HG03460 (cell line): Measurements from ENCODE around the gene SCN3A.

Experiments
- ATAC-seq: cut with Tn5 transposase; IDR thresholded peaks from one replicate; pipeline ENCODE4 v1.9.1; 2021; ENCODE audit not compliant: unreplicated experiment

The SCN3A gene

GRCh38 chr2:165113414-165113813 lies 90.4 kb downstream of the SCN3A start:
- ATAC-seq, result no peak

- no peak for ATAC-seq
These were observed 91.1 kb downstream of the SCN3A start for GRCh38 chr2:165112789-165113188.

GRCh38 chr2:165112133-165112573 lies 91.7 kb downstream of the SCN3A start:
- no peak for ATAC-seq

DNA sequence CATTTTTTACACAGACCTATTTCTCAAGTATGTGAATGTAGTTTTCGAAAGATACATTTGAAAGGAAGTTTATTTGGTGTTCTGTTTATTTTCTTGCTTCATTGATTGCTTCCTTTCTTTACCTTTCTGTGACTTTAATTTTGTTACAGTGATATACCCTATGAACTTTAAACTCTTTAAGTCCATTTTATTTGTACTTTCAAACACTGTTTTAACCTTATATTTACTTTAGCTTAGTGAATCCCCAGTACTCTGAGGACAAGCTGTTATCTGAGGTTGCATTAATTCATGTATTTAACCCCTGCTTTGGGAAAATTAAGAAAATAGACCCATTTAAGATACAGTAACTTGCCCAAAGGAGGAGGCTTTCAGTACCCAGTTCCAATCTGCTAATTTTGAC lies 93.5 kb downstream of the SCN3A start:
- no peak for ATAC-seq

DNA sequence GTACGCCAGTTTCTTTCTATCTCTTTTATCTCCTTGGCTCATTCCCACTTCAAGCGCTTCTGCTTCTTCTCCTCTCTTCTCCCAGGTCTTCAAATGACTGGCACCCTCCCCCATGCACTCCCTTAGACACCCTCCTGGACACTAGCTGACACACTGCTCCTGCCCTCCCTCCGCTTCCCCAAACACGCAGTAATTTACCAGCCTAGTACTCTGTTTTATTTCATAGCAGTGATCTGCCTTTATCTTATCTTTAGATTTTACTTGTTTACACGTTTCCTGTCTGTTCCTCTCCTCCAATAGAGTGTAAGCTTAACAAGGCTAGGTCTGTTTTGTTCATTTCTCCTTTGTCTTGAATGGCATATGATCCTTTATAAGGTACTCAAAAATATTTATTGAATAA lies 93.9 kb downstream of the SCN3A start:
- ATAC-seq, result no peak

- no peak for ATAC-seq
These were observed 97.9 kb downstream of the SCN3A start for GRCh38 chr2:165105926-165106325.

- ATAC-seq, result no peak
These were observed 115.6 kb downstream of the SCN3A start for GRCh38 chr2:165087933-165088901.

- no peak for ATAC-seq
These were observed 117.5 kb downstream of the SCN3A start for GRCh38 chr2:165086337-165086736.

DNA sequence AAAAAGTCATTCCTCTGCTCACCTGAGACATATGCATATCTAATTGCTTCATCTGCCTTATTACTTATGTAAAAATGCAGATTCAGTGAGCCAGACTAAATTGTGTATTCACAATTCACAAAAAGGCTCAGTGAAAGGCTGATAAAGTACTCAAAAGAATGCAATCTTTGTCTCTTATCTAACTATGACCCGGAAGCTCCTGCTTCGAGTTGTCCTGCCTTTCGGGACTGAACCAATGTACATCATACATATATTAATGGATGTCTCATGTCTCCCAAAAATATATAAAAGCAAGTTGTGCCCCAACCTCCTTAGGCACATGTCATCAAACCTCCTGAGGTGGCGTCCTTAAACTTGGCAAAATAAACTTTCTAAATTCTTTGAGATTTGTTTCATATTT lies 120.5 kb downstream of the SCN3A start:
- no peak for ATAC-seq

DNA sequence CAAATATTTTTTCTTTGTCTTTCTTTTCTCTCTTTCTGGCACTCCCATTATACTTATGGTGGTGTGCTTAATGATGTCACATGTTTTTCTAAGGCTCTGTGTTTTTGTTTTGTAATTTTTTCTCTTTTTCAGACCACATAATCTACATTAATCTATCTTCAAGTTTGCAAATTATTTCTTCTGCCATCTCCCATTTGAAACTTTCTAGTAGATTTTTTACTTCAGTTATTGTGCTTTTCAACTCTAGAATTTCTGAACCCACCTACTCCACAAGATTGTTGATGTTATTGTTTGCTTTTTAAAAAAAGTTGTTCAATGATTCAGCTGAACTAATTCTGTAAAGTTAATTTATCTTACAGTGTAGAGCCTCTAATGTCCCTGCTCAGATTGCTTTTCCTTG lies 121.4 kb downstream of the SCN3A start:
- ATAC-seq, result no peak

- ATAC-seq, result no peak
These were observed 122.6 kb downstream of the SCN3A start for GRCh38 chr2:165081276-165081675.

DNA sequence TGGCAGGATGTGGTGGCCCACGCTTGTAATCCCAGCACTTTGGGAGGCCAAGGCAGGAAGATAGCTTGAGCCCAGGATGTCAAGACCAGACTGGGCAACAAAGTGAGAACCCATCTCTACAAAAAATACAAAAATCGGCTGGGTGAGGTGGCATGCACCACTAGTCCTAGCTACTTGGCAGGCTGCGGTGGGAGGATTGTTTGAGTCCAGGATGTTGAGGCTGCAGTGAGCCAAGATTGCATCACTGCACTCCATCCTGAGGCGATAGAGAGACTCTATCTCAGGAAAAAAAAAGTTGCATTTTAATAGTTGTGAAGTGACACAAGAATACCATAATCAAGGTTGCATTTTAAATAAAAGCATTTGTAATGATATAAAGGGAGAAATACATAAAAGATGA lies 124.4 kb downstream of the SCN3A start:
- no peak for ATAC-seq

DNA sequence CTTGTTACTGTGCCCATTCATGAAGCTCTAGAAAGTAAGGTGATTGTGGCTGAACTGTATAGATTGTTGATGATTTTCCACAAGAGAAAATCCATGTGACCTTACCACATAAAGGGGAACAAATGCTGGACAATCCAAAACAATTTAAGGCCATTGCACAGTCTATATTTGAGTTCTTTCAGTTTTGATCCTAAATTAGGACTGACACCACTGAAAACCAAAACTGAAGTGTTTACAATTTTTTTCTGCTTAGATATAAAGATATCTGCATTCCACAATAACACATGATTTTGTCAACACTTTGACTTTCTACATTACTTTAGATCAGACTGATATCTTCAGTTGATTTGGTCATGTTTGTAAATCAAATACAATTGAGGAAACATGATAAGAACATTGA lies 124.9 kb downstream of the SCN3A start:
- ATAC-seq, result no peak

DNA sequence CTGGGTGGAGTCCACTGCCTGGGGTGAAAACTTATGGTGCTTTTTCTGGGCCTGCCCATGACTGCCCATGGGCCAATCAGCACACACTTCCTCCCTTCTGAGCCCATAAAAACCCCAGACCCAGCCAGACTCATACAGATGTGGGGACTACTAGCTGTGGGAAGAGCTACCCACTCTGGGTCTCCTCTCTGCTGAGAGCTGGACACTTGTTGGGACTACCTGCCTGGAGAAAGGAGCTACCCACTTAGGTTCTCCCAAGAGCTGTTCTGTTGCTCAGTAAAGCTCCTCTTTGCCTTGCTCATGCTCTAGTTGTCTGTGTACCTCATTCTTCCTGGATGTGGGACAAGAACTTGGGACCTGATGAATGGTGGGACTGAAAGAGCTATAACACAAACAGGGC lies 129.0 kb downstream of the SCN3A start:
- ATAC-seq, result no peak

- ATAC-seq, result no peak
These were observed 129.5 kb downstream of the SCN3A start for GRCh38 chr2:165074323-165074722.

GRCh38 chr2:165070076-165070475 lies 133.8 kb downstream of the SCN3A start:
- no peak for ATAC-seq

GRCh38 chr2:165069151-165069550 lies 134.7 kb downstream of the SCN3A start:
- no peak for ATAC-seq

DNA sequence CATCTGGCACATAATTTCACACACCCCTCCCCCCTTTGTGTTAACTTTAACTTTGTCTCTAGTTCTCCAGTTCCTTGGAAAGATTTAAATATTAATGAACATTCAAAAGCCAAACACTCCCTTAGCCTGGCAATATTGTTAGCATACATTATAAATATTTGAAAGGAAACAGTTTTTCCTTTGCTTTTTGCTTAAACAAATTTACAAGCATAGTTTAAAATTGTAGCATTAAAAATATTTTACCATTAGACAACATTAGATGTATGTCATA lies 135.4 kb downstream of the SCN3A start:
- ATAC-seq, result no peak

DNA sequence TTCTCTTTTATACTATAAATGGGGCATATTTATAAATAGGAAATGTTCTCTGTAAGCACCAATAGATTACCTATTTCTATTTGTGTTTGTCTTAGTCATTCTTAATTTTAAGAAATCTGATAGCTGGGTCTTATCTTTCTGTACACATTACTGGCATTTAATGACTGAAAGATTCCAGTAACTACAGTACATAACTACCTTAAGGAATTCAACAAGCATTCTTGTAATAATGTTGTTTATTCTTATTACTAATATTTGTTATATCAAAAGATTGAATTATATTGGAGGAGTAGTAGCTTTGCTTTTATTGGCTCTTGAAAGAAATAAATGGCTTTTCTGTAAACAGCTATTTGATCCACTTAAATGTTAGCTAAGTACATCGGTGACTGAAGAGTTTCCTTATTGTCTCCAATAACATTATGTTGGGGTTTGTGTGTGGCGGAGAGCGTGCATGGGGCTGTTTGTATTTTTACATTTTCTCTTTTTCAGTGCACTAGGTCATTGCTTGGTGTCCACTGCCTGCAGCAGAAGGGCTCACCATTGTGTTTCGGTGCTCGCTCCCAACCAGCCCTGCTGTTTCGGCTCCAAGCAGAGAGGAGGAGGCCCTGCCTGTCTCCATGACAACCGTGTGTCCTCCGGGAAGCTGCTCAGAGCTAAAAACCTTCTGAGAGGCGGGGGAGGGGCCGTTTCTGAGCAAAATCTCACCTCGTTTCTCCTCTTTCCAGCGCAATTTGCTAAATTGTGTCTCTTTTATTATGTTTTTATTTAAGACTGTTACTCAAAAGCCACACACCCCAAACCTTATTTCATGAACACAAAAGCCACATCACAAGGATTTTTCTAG lies 136.0 kb downstream of the SCN3A start:
- no peak for ATAC-seq

DNA sequence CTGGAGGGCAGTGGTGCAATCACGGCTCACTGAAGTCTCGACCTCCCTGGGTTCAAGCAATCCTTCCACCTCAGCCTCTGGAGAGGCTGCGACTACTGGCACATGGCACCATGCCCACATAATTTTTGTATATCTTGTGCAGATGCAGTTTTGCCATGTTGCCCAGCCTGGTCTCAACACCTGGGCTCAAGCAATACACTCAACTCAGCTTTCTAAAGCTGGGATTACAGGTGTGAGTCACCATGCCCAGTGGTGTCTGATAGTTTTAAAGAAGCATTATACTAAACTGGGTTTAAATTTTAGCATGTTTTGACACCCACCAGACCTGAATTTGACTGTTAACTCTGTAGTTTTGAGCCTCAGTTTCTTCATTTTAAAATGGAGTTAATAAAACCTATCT lies 139.1 kb downstream of the SCN3A start:
- no peak for ATAC-seq

GRCh38 chr2:165060411-165060810 lies 143.4 kb downstream of the SCN3A start:
- ATAC-seq, result no peak
